NT2/D1 (cell line): ENCODE data around the gene TLCD4.

Experiments
- SUZ12 ChIP-seq: IDR thresholded peaks from 2 replicates; pipeline ENCODE4 v1.6.1; 2011; ENCODE audit not compliant: insufficient read length, insufficient read depth; ENCODE audit errors: extremely low read depth
- YY1 ChIP-seq: IDR thresholded peaks from 2 replicates; pipeline ENCODE4 v1.6.1; 2011; ENCODE audit not compliant: insufficient read length, insufficient read depth
- ZNF274 ChIP-seq: IDR thresholded peaks from 2 replicates; pipeline ENCODE4 v1.6.1; 2011; ENCODE audit warnings: mild to moderate bottlenecking, low read depth, low read length

DNA sequence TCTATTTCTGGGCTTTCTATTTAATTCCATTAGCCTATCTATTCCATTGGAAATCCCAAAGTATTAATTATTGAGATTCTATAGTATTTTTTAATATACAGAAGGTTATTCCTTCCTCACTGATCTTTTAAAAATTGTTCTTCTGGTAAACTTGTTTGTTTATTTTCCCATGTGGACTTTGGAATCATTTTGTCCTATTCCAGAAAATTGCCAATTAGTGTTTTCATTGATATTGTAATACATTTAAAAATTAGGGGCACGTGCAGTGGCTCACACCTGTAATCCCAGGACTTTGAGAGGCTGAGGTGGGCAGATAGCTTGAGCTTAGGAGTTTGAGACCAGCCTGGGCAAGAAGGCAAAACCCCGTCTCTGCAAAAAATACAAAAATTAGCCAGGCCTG, 8.4 kb upstream of the TLCD4 start:
- no peak for TF ChIP-seq YY1
- no peak for TF ChIP-seq SUZ12
- no peak for TF ChIP-seq ZNF274
